Neural progenitor cell (in vitro differentiated cells): Measurements from ENCODE around the gene LPP. TPM values are rescaled to one million over a fixed set of nuclear protein-coding genes. Genes with fewer than 3 reads are reported as not detected.

Experiments
- DNase-seq: peaks from one replicate; pipeline ENCODE4 v3.0.0-alpha.2; 2016; ENCODE audit warnings: low spot score
- H2AFZ ChIP-seq: fragments of 200-600 bp; sonication (generic); replicated peaks from 2 replicates; pipeline ENCODE4 v1.6.1; 2016; ENCODE audit warnings: antibody characterized with exemption
- H3F3A ChIP-seq: fragments of 200-600 bp; sonication (generic); 2 replicates; pipeline ENCODE4 v1.6.1; 2016; ENCODE audit warnings: antibody characterized with exemption, low read depth
- H3K27ac ChIP-seq: fragments of 200-600 bp; sonication (generic); 2 replicates; pipeline ENCODE4 v1.5.1; 2016; ENCODE audit warnings: mild to moderate bottlenecking
- H3K27me3 ChIP-seq: fragments of 200-600 bp; sonication (generic); 2 replicates; pipeline ENCODE4 v1.6.1; 2016; ENCODE audit warnings: mild to moderate bottlenecking, moderate library complexity
- H3K36me3 ChIP-seq: fragments of 200-600 bp; sonication (generic); 2 replicates; pipeline ENCODE4 v1.5.1; 2016
- H3K4me1 ChIP-seq: fragments of 200-600 bp; sonication (generic); 2 replicates; pipeline ENCODE4 v1.6.1; 2016; ENCODE audit warnings: mixed run types
- H3K4me2 ChIP-seq: fragments of 200-600 bp; sonication (generic); 2 replicates; pipeline ENCODE4 v1.6.1; 2016
- H3K4me3 ChIP-seq: fragments of 200-600 bp; sonication (generic); 2 replicates; pipeline ENCODE4 v1.5.1; 2016
- H3K79me2 ChIP-seq: fragments of 200-600 bp; sonication (generic); 2 replicates; pipeline ENCODE4 v1.6.1; 2016; ENCODE audit warnings: low read depth
- H3K9ac ChIP-seq: fragments of 200-600 bp; sonication (generic); 2 replicates; pipeline ENCODE4 v1.6.1; 2016
- H3K9me3 ChIP-seq: fragments of 200-600 bp; sonication (generic); 2 replicates; pipeline ENCODE4 v1.5.1; 2016; ENCODE audit warnings: low read depth
- H4K20me1 ChIP-seq: fragments of 200-600 bp; sonication (generic); 2 replicates; pipeline ENCODE4 v1.6.1; 2016; ENCODE audit warnings: low read depth
- H3K27ac Mint-ChIP-seq: 3 replicates; pipeline ENCODE4 v1.8.0; 2021; ENCODE audit warnings: mixed read lengths
- H3K27me3 Mint-ChIP-seq: 2 replicates; pipeline ENCODE4 v1.8.0; 2022; ENCODE audit warnings: low read depth, mild to moderate bottlenecking, inconsistent platforms, moderate library complexity, mixed read lengths; ENCODE audit not compliant: insufficient read depth
- H3K36me3 Mint-ChIP-seq: 3 replicates; pipeline ENCODE4 v1.8.0; 2021; ENCODE audit warnings: mixed read lengths
- H3K4me1 Mint-ChIP-seq: 3 replicates; pipeline ENCODE4 v1.8.0; 2021; ENCODE audit warnings: mixed read lengths
- H3K4me3 Mint-ChIP-seq: 3 replicates; pipeline ENCODE4 v1.8.0; 2021; ENCODE audit warnings: mild to moderate bottlenecking, moderate library complexity, mixed read lengths
- H3K9me3 Mint-ChIP-seq: 3 replicates; pipeline ENCODE4 v1.8.0; 2020; ENCODE audit warnings: mixed read lengths
- CTCF ChIP-seq: fragments of 200-600 bp; sonication (generic); IDR thresholded peaks from 2 replicates; pipeline ENCODE4 v1.5.1; 2017; ENCODE audit warnings: antibody characterized with exemption, mild to moderate bottlenecking
- EZH2 ChIP-seq: fragments of 200-600 bp; sonication (generic); IDR thresholded peaks from 2 replicates; pipeline ENCODE4 v1.6.1; 2017; ENCODE audit warnings: antibody characterized with exemption, mild to moderate bottlenecking, moderate library complexity
- EZH2phosphoT487 ChIP-seq: fragments of 200-600 bp; sonication (generic); IDR thresholded peaks from 2 replicates; pipeline ENCODE4 v1.6.1; 2017; ENCODE audit warnings: antibody characterized with exemption
- total RNA-seq: library from RNA; depleted of rRNA; stranded (reverse); fragments of >200 nt; gene quantifications from 2 replicates; pipeline ENCODE4 v1.2.3, GENCODE V29; 2015; ENCODE audit warnings: low replicate concordance

LPP gene
- total RNA-seq, 1 donor from 2014 or later: 18.9 TPM

GRCh38 chr3:188656196-188656982, 502.4 kb downstream of the LPP start:
- Histone ChIP-seq H3K4me3 (no peak overlapping the region), H3K9me3 (no peaks in the 10 kb centered on the region), H3K27ac (no peak overlapping the region), H3K27me3 (no peaks in the 10 kb centered on the region), H3K4me2 (no peak overlapping the region), H3K9ac (no peak overlapping the region), H3F3A (no peaks in the 10 kb centered on the region), H2AFZ (no peak overlapping the region), H3K36me3 (no peaks in the 10 kb centered on the region), H3K79me2 (no peaks in the 10 kb centered on the region), H3K4me1 (peaks cover 5% of the 10 kb centered on the region), H4K20me1 (no peaks in the 10 kb centered on the region)
- H3K4me1 Mint-ChIP-seq: no peaks in the 10 kb centered on the region
- no peaks in the 10 kb centered on the region for H3K36me3 Mint-ChIP-seq
- TF ChIP-seq CTCF: no peak
- no peak for TF ChIP-seq EZH2phosphoT487
- TF ChIP-seq EZH2: no peak
- no peaks in the 10 kb centered on the region for H3K9me3 Mint-ChIP-seq
- H3K27ac Mint-ChIP-seq: no peak overlapping the region
- no peak for DNase-seq
- H3K27me3 Mint-ChIP-seq: no peaks in the 10 kb centered on the region
- no peak overlapping the region for H3K4me3 Mint-ChIP-seq

GRCh38 chr3:188658606-188659005, 504.6 kb downstream of the LPP start:
- no peak overlapping the region for H3K27ac Mint-ChIP-seq
- H3K27ac ChIP-seq: no peak overlapping the region
- H3K4me2 ChIP-seq: no peak overlapping the region
- no peak for DNase-seq
- H3K9me3 ChIP-seq: no peaks in the 10 kb centered on the region
- no peaks in the 10 kb centered on the region for H3K79me2 ChIP-seq
- H3K9me3 Mint-ChIP-seq: no peaks in the 10 kb centered on the region
- no peaks in the 10 kb centered on the region for H4K20me1 ChIP-seq
- no peak overlapping the region for H3K4me3 Mint-ChIP-seq
- H3K36me3 Mint-ChIP-seq: no peaks in the 10 kb centered on the region
- H2AFZ ChIP-seq: no peak overlapping the region
- H3K4me1 ChIP-seq: peaks cover 14% of the 10 kb centered on the region
- TF ChIP-seq CTCF: no peak
- no peak for TF ChIP-seq EZH2
- no peak for TF ChIP-seq EZH2phosphoT487
- no peaks in the 10 kb centered on the region for H3K27me3 ChIP-seq
- no peaks in the 10 kb centered on the region for H3F3A ChIP-seq
- no peaks in the 10 kb centered on the region for H3K36me3 ChIP-seq
- H3K4me1 Mint-ChIP-seq: peaks cover 4% of the 10 kb centered on the region
- H3K4me3 ChIP-seq: no peak overlapping the region
- no peak overlapping the region for H3K9ac ChIP-seq
- H3K27me3 Mint-ChIP-seq: no peaks in the 10 kb centered on the region

- no peak overlapping the region for H3K4me3 Mint-ChIP-seq
- H3K4me1 Mint-ChIP-seq: peaks cover 4% of the 10 kb centered on the region
- no peak for DNase-seq
- Histone ChIP-seq H3K79me2 (no peaks in the 10 kb centered on the region), H3K4me1 (peaks cover 14% of the 10 kb centered on the region), H4K20me1 (no peaks in the 10 kb centered on the region), H3K27me3 (no peaks in the 10 kb centered on the region), H2AFZ (no peak overlapping the region), H3K9ac (no peak overlapping the region), H3K4me2 (no peak overlapping the region), H3K27ac (no peak overlapping the region), H3F3A (no peaks in the 10 kb centered on the region), H3K36me3 (no peaks in the 10 kb centered on the region), H3K9me3 (no peaks in the 10 kb centered on the region), H3K4me3 (no peak overlapping the region)
- no peaks in the 10 kb centered on the region for H3K27me3 Mint-ChIP-seq
- TF ChIP-seq CTCF: no peak
- TF ChIP-seq EZH2phosphoT487: no peak
- no peak for TF ChIP-seq EZH2
- no peak overlapping the region for H3K27ac Mint-ChIP-seq
- no peaks in the 10 kb centered on the region for H3K9me3 Mint-ChIP-seq
- H3K36me3 Mint-ChIP-seq: no peaks in the 10 kb centered on the region
Measured at GRCh38 chr3:188659449-188660090, 505.6 kb downstream of the LPP start.
